Karpas-422 (cell line): ENCODE measurements around the gene TSPAN13. TPM values are rescaled to one million over a fixed set of nuclear protein-coding genes. Genes with fewer than 3 reads are reported as not detected.
A peak's percentile ranks its signal among the peaks of the same experiment; 100 is the strongest.

Experiments
- DNase-seq: peaks from one replicate; pipeline ENCODE4 v3.0.0-alpha.2; 2015
- H2AFZ ChIP-seq: fragments of 200-600 bp; sonication (generic); 2 replicates; pipeline ENCODE4 v1.6.1; 2014; ENCODE audit warnings: antibody characterized with exemption, low read length, mixed read lengths
- H3K27ac ChIP-seq: fragments of 200-600 bp; sonication (generic); 2 replicates; pipeline ENCODE4 v1.5.1; 2014; ENCODE audit warnings: mild to moderate bottlenecking, low read length, moderate library complexity
- H3K27me3 ChIP-seq: fragments of 200-600 bp; sonication (generic); 2 replicates; pipeline ENCODE4 v1.6.1; 2014; ENCODE audit warnings: low read length, mixed read lengths
- H3K36me3 ChIP-seq: fragments of 200-600 bp; sonication (generic); 2 replicates; pipeline ENCODE4 v1.6.1; 2014; ENCODE audit warnings: low read length, mixed read lengths; ENCODE audit not compliant: insufficient read depth
- H3K4me1 ChIP-seq: fragments of 200-600 bp; sonication (generic); 2 replicates; pipeline ENCODE4 v1.6.1; 2014; ENCODE audit warnings: mild to moderate bottlenecking, low read length, mixed read lengths
- H3K4me2 ChIP-seq: fragments of 200-600 bp; sonication (generic); 2 replicates; pipeline ENCODE4 v1.6.1; 2014; ENCODE audit warnings: low read length, low read depth, mild to moderate bottlenecking; ENCODE audit not compliant: poor library complexity, severe bottlenecking
- H3K4me3 ChIP-seq: fragments of 200-600 bp; sonication (generic); 2 replicates; pipeline ENCODE4 v1.5.1; 2014; ENCODE audit warnings: mild to moderate bottlenecking, antibody characterized with exemption, low read length, mixed read lengths
- H3K79me2 ChIP-seq: fragments of 200-600 bp; sonication (generic); 2 replicates; pipeline ENCODE4 v1.6.1; 2014; ENCODE audit warnings: mild to moderate bottlenecking, low read length, mixed read lengths
- H3K9ac ChIP-seq: fragments of 200-600 bp; sonication (generic); 2 replicates; pipeline ENCODE4 v1.6.0; 2014; ENCODE audit warnings: low read length
- H3K9me2 ChIP-seq: fragments of 200-600 bp; sonication (generic), shearing (Covaris generic); replicated peaks from 2 replicates; pipeline ENCODE4 v1.6.0; 2014; ENCODE audit warnings: mild to moderate bottlenecking, low read length, moderate library complexity; ENCODE audit not compliant: insufficient read depth
- H3K9me3 ChIP-seq: fragments of 300-700, 200-600 bp; sonication (generic); 2 replicates; pipeline ENCODE4 v1.6.1; 2014; ENCODE audit warnings: low read length, mixed read lengths
- H4K20me1 ChIP-seq: fragments of 200-600 bp; sonication (generic); 2 replicates; pipeline ENCODE4 v1.6.1; 2014; ENCODE audit warnings: mild to moderate bottlenecking, antibody characterized with exemption, low read length, low read depth; ENCODE audit not compliant: insufficient read depth
- total RNA-seq: library from RNA; depleted of rRNA; stranded (reverse); fragments of >200 nt; shearing (Covaris generic); gene quantifications from 2 replicates; pipeline ENCODE4 v1.2.3, GENCODE V29; 2014; ENCODE audit warnings: low replicate concordance

TSPAN13 gene
- total RNA-seq, 1 experiment from 2014 or later, result 4.2 TPM

DNA sequence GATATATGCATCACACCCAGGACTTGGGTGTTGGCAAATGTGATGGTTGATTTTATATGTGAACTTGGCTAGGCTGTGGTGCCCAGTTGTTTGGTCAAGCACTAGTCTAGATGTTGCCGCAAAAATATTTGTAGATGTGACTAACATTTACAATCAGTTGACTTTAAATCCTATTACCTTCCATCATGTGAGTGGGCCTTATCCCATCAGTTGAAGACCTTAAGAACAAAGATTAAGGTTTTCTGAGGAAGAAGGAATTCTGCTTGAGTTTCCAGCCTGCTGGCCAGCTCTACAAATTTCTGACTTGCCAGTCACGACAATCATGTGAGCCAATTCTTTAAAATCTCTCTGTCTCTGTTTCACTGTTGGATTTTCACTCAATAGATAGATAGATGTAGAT, 20.3 kb downstream of the TSPAN13 start:
- Histone ChIP-seq H3K9me3 (no peaks in the 10 kb centered on the region), H2AFZ (no peak overlapping the region), H3K4me2 (no peak overlapping the region), H3K4me3 (no peak overlapping the region), H3K27ac (no peak overlapping the region), H3K9me2 (no peaks in the 10 kb centered on the region), H3K27me3 (no peaks in the 10 kb centered on the region), H3K79me2 (no peaks in the 10 kb centered on the region), H4K20me1 (no peaks in the 10 kb centered on the region), H3K36me3 (no peaks in the 10 kb centered on the region), H3K9ac (no peak overlapping the region), H3K4me1 (peaks cover 4% of the 10 kb centered on the region; the same call in 1 of the 2 replicates)
- no peak for DNase-seq

DNA sequence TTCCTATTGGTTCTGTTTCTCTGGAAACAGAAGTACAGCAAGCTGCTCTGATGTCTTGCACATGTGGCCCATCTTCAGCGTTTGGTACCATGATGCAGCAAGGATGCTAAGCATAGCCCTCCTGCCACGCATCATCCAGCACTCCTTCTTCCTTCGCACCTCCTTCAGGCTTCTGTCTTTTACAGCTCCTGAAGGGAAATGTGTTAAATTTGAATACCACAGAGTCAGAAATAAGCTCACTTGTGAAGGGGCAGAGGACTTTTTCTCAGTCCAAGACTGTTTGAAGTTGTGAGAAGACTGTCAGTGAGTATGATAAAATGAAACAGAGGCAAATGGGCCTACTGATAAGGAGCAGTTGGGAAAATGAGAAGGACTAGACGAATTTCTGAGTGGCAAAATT, 20.7 kb downstream of the TSPAN13 start:
- Histone ChIP-seq H3K4me3 (no peak overlapping the region), H2AFZ (no peak overlapping the region), H3K36me3 (no peaks in the 10 kb centered on the region), H3K9ac (no peak overlapping the region), H3K9me2 (no peaks in the 10 kb centered on the region), H4K20me1 (no peaks in the 10 kb centered on the region), H3K79me2 (no peaks in the 10 kb centered on the region), H3K27me3 (no peaks in the 10 kb centered on the region), H3K27ac (no peak overlapping the region), H3K4me2 (no peak overlapping the region), H3K9me3 (no peaks in the 10 kb centered on the region), H3K4me1 (peaks cover 4% of the 10 kb centered on the region; the same call in 1 of the 2 replicates)
- DNase-seq, result no peak

DNA sequence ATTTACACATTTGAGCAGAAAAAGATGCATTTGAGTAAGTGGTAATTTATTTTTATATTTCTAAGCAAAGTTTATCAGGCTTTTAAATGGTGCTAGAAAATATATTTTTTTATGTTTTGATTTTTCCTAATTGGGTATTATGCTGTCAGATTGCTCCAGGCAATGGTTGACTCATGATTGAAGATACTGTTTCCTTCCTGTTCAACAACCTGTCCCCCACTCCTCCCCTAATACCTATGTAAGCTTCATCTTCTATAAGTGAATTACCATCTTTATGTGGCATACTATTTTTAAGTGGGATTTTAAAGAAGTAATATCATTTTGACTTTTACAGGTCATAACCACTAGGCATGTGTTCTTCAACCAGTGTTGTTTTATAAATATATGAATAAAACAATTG, 21.4 kb downstream of the TSPAN13 start:
- no peaks in the 10 kb centered on the region for H4K20me1 ChIP-seq
- no peaks in the 10 kb centered on the region for H3K27me3 ChIP-seq
- no peak overlapping the region for H3K9ac ChIP-seq
- no peaks in the 10 kb centered on the region for H3K9me3 ChIP-seq
- H3K79me2 ChIP-seq, result no peaks in the 10 kb centered on the region
- peaks cover 4% of the 10 kb centered on the region; the same call in 1 of the 2 replicates for H3K4me1 ChIP-seq
- H3K9me2 ChIP-seq, result no peaks in the 10 kb centered on the region
- no peaks in the 10 kb centered on the region for H3K36me3 ChIP-seq
- no peak for DNase-seq
- no peak overlapping the region for H3K27ac ChIP-seq
- no peak overlapping the region for H2AFZ ChIP-seq
- no peak overlapping the region for H3K4me2 ChIP-seq
- no peak overlapping the region for H3K4me3 ChIP-seq

DNA sequence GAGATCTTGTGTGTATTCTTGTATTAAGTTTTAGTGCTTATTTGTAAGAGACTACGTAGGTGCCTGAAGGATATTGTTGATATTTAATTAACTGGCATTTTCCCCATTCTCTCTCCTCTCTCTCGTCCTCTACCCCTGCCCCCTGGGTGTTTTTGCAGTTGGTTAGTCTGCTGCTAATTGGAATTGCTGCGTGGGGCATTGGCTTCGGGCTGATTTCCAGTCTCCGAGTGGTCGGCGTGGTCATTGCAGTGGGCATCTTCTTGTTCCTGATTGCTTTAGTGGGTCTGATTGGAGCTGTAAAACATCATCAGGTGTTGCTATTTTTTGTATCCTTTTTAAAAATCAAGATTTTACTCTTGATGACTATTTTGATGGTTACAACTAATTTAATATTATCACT, 22.5 kb downstream of the TSPAN13 start:
- no peak for DNase-seq
- H3K27me3 ChIP-seq, result no peaks in the 10 kb centered on the region
- H3K9ac ChIP-seq, result no peak overlapping the region
- H3K79me2 ChIP-seq, result no peaks in the 10 kb centered on the region
- H3K4me1 ChIP-seq, result peaks cover 4% of the 10 kb centered on the region; the same call in 1 of the 2 replicates
- H3K9me3 ChIP-seq, result no peaks in the 10 kb centered on the region
- H2AFZ ChIP-seq, result no peak overlapping the region
- H3K36me3 ChIP-seq, result no peaks in the 10 kb centered on the region
- no peak overlapping the region for H3K4me3 ChIP-seq
- H4K20me1 ChIP-seq, result no peaks in the 10 kb centered on the region
- H3K27ac ChIP-seq, result no peak overlapping the region
- no peaks in the 10 kb centered on the region for H3K9me2 ChIP-seq
- no peak overlapping the region for H3K4me2 ChIP-seq

DNA sequence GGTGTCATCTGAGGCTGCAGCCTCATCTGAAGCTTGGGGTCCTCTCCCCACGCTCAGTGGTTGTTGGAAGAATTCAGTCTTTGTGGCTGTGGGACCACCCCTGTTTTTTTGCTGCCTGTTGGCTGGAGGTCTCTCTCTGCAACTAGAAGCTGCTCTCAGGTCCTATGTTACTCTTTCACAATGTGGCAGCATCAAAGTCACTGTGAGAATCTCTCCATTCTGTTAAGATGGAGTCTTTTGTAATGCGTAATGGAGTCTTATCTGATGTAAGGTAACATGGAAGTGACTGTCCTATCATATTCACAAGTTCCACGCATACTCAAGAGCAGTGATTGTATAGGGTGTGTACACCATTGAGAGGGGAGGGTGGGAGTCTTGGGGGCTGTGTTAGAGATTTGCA, 24.9 kb downstream of the TSPAN13 start:
- no peaks in the 10 kb centered on the region for H3K36me3 ChIP-seq
- H2AFZ ChIP-seq, result no peak overlapping the region
- no peak overlapping the region for H3K4me2 ChIP-seq
- H3K27ac ChIP-seq, result no peak overlapping the region
- H3K4me1 ChIP-seq, result no peaks in the 10 kb centered on the region
- no peak overlapping the region for H3K4me3 ChIP-seq
- H3K9me3 ChIP-seq, result no peaks in the 10 kb centered on the region
- no peak for DNase-seq
- H3K9ac ChIP-seq, result no peak overlapping the region
- H4K20me1 ChIP-seq, result no peaks in the 10 kb centered on the region
- H3K9me2 ChIP-seq, result no peaks in the 10 kb centered on the region
- no peaks in the 10 kb centered on the region for H3K79me2 ChIP-seq
- no peaks in the 10 kb centered on the region for H3K27me3 ChIP-seq

DNA sequence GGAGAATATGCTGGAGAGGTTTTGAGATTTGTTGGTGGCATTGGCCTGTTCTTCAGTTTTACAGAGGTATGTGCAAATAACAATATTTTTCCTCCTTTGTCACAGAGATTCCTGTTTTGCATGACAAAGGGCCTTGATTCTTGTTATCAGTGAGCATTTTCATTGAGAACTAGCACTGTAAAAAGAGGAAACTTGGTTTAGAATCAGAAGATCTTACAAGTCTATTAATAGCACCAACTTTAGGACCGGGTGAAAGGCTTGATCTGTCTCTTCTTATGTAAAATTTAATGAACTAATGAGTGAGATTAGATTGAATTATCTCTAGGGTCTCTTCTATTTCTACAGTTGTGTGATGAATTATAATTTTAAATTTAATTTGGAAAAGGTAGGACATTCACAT, 25.5 kb downstream of the TSPAN13 start:
- no peaks in the 10 kb centered on the region for H4K20me1 ChIP-seq
- no peak overlapping the region for H3K4me3 ChIP-seq
- no peak overlapping the region for H3K4me2 ChIP-seq
- no peak overlapping the region for H3K9ac ChIP-seq
- H3K36me3 ChIP-seq, result no peaks in the 10 kb centered on the region
- H3K27me3 ChIP-seq, result no peaks in the 10 kb centered on the region
- no peaks in the 10 kb centered on the region for H3K4me1 ChIP-seq
- no peaks in the 10 kb centered on the region for H3K9me2 ChIP-seq
- no peak for DNase-seq
- H3K27ac ChIP-seq, result no peak overlapping the region
- no peaks in the 10 kb centered on the region for H3K9me3 ChIP-seq
- no peak overlapping the region for H2AFZ ChIP-seq
- H3K79me2 ChIP-seq, result no peaks in the 10 kb centered on the region

DNA sequence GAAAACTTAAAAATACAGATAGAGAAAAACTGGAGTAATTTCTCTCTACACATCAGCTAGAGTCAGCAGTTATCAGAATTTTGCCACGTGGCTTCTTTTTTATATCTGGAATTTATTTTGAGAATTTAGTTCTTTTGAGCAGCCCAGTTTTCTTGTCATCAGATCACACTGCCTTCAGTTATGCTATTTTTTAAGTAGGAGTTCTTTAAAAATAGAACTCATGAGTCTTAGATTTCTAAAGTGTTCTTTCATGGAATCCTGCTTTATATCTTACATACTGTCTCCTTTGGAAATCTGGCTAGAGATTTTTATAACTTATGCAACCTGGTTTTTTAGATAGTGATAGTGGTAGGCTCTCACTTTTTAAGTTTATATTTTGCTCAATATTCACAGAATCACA, 27.0 kb downstream of the TSPAN13 start:
- no peaks in the 10 kb centered on the region for H3K36me3 ChIP-seq
- H2AFZ ChIP-seq, result no peak overlapping the region
- no peaks in the 10 kb centered on the region for H3K9me3 ChIP-seq
- no peaks in the 10 kb centered on the region for H3K9me2 ChIP-seq
- H3K4me3 ChIP-seq, result no peak overlapping the region
- no peak overlapping the region for H3K9ac ChIP-seq
- H3K4me1 ChIP-seq, result no peaks in the 10 kb centered on the region
- no peaks in the 10 kb centered on the region for H4K20me1 ChIP-seq
- no peak overlapping the region for H3K4me2 ChIP-seq
- no peak for DNase-seq
- no peaks in the 10 kb centered on the region for H3K79me2 ChIP-seq
- no peaks in the 10 kb centered on the region for H3K27me3 ChIP-seq
- no peak overlapping the region for H3K27ac ChIP-seq

DNA sequence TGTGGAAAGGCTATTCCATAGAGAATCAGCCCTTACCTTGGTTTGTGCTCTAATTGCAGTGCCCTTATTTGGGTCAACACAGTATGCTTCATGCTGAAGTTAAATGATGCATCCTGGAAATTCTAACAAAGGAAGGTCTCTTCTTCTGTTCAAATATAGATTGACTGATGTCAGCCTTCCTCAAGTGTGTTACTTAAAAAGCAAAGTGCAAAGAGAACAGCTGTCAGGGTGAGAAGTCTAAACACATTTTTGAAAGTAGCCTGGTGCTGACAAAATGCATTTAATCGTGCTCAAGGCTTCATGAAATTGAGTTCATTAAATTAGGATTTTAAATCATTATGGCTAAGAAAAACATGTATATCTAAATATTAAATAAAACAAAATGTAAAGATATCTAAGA, 31.8 kb downstream of the TSPAN13 start:
- Histone ChIP-seq H4K20me1 (no peaks in the 10 kb centered on the region), H3K4me3 (no peak overlapping the region), H3K27me3 (no peaks in the 10 kb centered on the region), H3K4me1 (no peaks in the 10 kb centered on the region), H3K27ac (no peak overlapping the region), H3K4me2 (no peak overlapping the region), H3K36me3 (no peaks in the 10 kb centered on the region), H2AFZ (no peak overlapping the region), H3K9me2 (no peaks in the 10 kb centered on the region), H3K79me2 (no peaks in the 10 kb centered on the region), H3K9me3 (no peaks in the 10 kb centered on the region), H3K9ac (no peak overlapping the region)
- DNase-seq, result peak; percentile 16

DNA sequence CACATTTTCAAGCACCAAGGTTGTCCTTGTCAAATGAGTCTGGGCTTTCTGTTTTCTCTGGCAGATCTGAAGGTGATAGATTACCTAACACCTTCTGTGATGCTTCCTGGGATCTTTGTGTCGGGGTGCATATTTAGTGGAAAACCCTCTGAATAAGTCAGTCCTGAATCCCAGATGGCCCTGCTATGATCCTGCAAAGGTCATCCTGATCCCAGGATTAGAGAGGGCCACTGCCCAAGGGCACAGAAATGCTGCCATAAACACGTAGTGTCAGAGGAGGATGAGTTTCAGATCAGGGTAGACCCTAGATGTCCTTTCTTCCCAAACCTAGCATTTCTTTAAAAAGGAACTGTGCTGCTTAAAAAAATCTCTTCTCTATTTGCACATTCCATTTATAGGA, 32.3 kb downstream of the TSPAN13 start:
- H3K9ac ChIP-seq, result no peak overlapping the region
- no peaks in the 10 kb centered on the region for H3K9me2 ChIP-seq
- no peak overlapping the region for H3K27ac ChIP-seq
- H3K9me3 ChIP-seq, result no peaks in the 10 kb centered on the region
- H3K79me2 ChIP-seq, result no peaks in the 10 kb centered on the region
- no peaks in the 10 kb centered on the region for H4K20me1 ChIP-seq
- H2AFZ ChIP-seq, result no peak overlapping the region
- DNase-seq, result peak; percentile 27
- H3K4me1 ChIP-seq, result no peaks in the 10 kb centered on the region
- H3K4me2 ChIP-seq, result no peak overlapping the region
- H3K27me3 ChIP-seq, result no peaks in the 10 kb centered on the region
- no peaks in the 10 kb centered on the region for H3K36me3 ChIP-seq
- no peak overlapping the region for H3K4me3 ChIP-seq
